ENCODE data around the gene PRKD3. TPM values are rescaled to one million over a fixed set of nuclear protein-coding genes. Genes with fewer than 3 reads are reported as not detected.

The PRKD3 gene
- total RNA-seq, 1 experiment from 2014 or later: 20.8 TPM

GRCh38 chr2:37350034-37350433 is 25.4 kb upstream of the PRKD3 start:
- no peaks in the 10 kb centered on the region for H3K9me3 ChIP-seq (ENCODE audit: low read length)
- H3K79me2 ChIP-seq (ENCODE audit: low read length): no peaks in the 10 kb centered on the region
- H3K4me2 ChIP-seq (ENCODE audit: low read depth, low read length, poor library complexity, severe bottlenecking): no peak overlapping the region
- H3K9ac ChIP-seq (ENCODE audit: low read length): no peak overlapping the region
- H4K20me1 ChIP-seq (ENCODE audit: insufficient read depth, low read depth, low read length): no peaks in the 10 kb centered on the region
- no peaks in the 10 kb centered on the region for H3K27me3 ChIP-seq (ENCODE audit: low read length)
- H3K9me2 ChIP-seq (replicated peaks; ENCODE audit: insufficient read depth, low read length): no peaks in the 10 kb centered on the region
- H3K36me3 ChIP-seq (ENCODE audit: insufficient read depth, low read length): no peaks in the 10 kb centered on the region
- no peak overlapping the region for H3K27ac ChIP-seq (ENCODE audit: low read length)
- no peak overlapping the region for H2AFZ ChIP-seq (ENCODE audit: low read length)
- peaks cover 16% of the 10 kb centered on the region for H3K4me1 ChIP-seq (ENCODE audit: low read length)
- H3K4me3 ChIP-seq (ENCODE audit: low read length): no peak overlapping the region
- DNase-seq: no peak

DNA sequence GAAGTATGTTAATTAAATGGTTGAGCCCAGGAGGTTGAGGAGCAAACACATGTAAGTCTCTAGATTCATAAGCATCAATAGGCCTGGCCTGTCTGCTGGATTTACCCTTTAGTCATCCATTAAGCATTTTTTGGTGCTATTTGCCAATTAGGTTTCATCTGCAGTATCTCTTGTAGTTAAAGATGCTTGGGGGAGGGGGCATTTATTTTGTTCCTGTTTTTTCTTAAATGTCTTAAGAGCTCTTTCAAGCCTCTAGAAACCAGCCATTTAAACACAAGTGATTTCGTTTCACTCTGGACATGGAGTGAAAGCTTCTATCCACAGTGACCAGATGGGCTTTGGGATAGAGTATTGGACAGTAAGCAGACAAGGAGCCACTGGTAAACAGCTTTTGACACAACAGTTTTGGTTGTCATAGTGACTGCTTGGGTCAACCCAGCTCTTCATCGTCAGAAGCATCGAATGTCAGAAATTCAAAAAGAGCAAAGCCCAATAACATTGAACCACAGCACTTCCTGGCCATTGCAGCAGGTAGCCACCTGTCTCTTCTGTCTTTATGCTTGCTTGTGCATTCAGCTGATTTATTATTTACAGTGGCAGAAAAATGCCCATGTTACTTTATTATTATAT is 24.7 kb upstream of the PRKD3 start:
- Histone ChIP-seq H3K27ac (ENCODE audit: low read length) (no peak overlapping the region), H3K9me3 (ENCODE audit: low read length) (no peaks in the 10 kb centered on the region), H3K9ac (ENCODE audit: low read length) (no peak overlapping the region), H4K20me1 (ENCODE audit: insufficient read depth, low read depth, low read length) (no peaks in the 10 kb centered on the region), H2AFZ (ENCODE audit: low read length) (no peak overlapping the region), H3K9me2 (replicated peaks; ENCODE audit: insufficient read depth, low read length) (no peaks in the 10 kb centered on the region), H3K4me3 (ENCODE audit: low read length) (no peak overlapping the region), H3K79me2 (ENCODE audit: low read length) (no peaks in the 10 kb centered on the region), H3K36me3 (ENCODE audit: insufficient read depth, low read length) (no peaks in the 10 kb centered on the region), H3K27me3 (ENCODE audit: low read length) (no peaks in the 10 kb centered on the region), H3K4me2 (ENCODE audit: low read depth, low read length, poor library complexity, severe bottlenecking) (no peak overlapping the region), H3K4me1 (ENCODE audit: low read length) (peaks cover 21% of the 10 kb centered on the region)
- no peak for DNase-seq

DNA sequence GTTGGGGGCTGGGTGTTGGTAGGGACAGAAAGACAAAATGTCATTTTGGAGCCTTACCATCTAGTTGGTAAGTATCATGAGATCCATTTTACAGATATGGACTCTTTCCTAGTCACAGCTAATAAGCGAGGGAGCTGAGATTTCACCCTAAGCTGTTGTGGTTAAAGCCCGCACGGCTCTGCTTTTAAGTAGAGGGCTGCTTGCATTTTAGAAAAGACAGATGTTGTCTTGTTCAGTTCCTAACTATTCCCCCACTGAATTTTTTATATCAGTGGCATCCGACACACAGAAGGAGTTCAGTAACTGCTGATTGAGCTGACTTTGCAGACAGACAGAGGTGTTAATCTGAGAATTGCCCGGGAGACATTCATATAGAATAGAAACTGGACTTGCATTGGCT is 23.5 kb upstream of the PRKD3 start:
- DNase-seq: no peak
- no peaks in the 10 kb centered on the region for H3K9me2 ChIP-seq (replicated peaks; ENCODE audit: insufficient read depth, low read length)
- H3K79me2 ChIP-seq (ENCODE audit: low read length): no peaks in the 10 kb centered on the region
- H4K20me1 ChIP-seq (ENCODE audit: insufficient read depth, low read depth, low read length): no peaks in the 10 kb centered on the region
- H3K27ac ChIP-seq (ENCODE audit: low read length): no peak overlapping the region
- H3K4me3 ChIP-seq (ENCODE audit: low read length): no peak overlapping the region
- H3K4me1 ChIP-seq (ENCODE audit: low read length): peaks cover 21% of the 10 kb centered on the region
- no peaks in the 10 kb centered on the region for H3K27me3 ChIP-seq (ENCODE audit: low read length)
- H3K9ac ChIP-seq (ENCODE audit: low read length): no peak overlapping the region
- H2AFZ ChIP-seq (ENCODE audit: low read length): no peak overlapping the region
- no peaks in the 10 kb centered on the region for H3K9me3 ChIP-seq (ENCODE audit: low read length)
- no peak overlapping the region for H3K4me2 ChIP-seq (ENCODE audit: low read depth, low read length, poor library complexity, severe bottlenecking)
- H3K36me3 ChIP-seq (ENCODE audit: insufficient read depth, low read length): no peaks in the 10 kb centered on the region

DNA sequence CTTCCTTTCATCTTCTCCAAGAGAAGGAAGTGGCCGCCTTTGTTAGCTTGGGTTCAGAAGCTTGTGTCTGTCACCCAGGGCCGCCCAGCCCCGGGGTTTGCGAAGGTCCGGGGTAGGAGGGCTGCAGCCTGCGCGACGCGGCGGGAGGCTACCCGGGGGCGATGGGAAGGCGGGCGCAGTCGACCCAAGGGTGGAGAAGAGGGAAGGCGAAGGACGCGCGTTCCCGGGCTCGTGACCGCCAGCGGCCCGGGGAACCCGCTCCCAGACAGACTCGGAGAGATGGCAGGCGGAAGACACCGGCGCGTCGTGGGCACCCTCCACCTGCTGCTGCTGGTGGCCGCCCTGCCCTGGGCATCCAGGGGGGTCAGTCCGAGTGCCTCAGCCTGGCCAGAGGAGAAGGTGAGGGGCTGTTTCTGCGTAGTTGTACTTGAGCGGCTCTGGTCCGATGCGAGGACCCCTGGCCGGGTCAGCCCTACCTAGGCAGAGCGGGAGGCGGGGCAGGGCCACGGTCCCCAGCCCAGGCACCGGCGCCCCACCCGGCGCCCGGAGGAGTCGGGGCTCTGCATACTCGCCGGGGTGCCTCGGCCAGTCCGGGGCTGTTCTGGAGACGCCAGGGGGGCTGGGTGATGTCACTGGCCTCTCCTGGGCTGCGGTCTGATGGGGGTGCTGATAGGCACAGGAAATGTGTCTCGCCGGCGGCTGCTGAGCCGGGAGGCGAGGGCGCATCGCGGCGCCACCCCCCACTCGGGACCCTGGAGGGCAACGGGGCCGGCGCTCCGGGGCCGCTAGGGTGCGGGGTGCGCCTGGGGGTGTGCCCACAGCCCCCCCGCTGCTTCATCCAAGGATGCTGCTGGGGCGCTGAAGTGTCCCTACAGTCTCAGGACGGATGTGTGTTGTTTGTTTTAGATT is 20.1 kb upstream of the PRKD3 start, which contains the start of gene QPCT:
Gene QPCT (plus strand): TSS at position 178 of the 909 bp plus-strand sequence. CDS start 102 bp downstream, at position 280.
- H3K9me3 ChIP-seq (ENCODE audit: low read length): no peaks in the 10 kb centered on the region
- peak within 1 kb of the TSS; percentile 67 for H3K4me3 ChIP-seq (ENCODE audit: low read length)
- H3K4me1 ChIP-seq (ENCODE audit: low read length): peaks cover 13% of the 10 kb centered on the region
- peak within 1 kb of the TSS; percentile 84; the same call in 1 of the 2 replicates for H2AFZ ChIP-seq (ENCODE audit: low read length)
- H3K27ac ChIP-seq (ENCODE audit: low read length): no peak within 1 kb of the TSS
- H3K9ac ChIP-seq (ENCODE audit: low read length): peak within 1 kb of the TSS; percentile 58
- H3K79me2 ChIP-seq (ENCODE audit: low read length): no peaks in the 10 kb centered on the region
- peak within 1 kb of the TSS; percentile 78 for H3K4me2 ChIP-seq (ENCODE audit: low read depth, low read length, poor library complexity, severe bottlenecking)
- H3K9me2 ChIP-seq (replicated peaks; ENCODE audit: insufficient read depth, low read length): no peaks in the 10 kb centered on the region
- H3K36me3 ChIP-seq (ENCODE audit: insufficient read depth, low read length): no peaks in the 10 kb centered on the region
- peak; percentile 46 for DNase-seq
- no peaks in the 10 kb centered on the region for H4K20me1 ChIP-seq (ENCODE audit: insufficient read depth, low read depth, low read length)
- H3K27me3 ChIP-seq (ENCODE audit: low read length): no peaks in the 10 kb centered on the region

DNA sequence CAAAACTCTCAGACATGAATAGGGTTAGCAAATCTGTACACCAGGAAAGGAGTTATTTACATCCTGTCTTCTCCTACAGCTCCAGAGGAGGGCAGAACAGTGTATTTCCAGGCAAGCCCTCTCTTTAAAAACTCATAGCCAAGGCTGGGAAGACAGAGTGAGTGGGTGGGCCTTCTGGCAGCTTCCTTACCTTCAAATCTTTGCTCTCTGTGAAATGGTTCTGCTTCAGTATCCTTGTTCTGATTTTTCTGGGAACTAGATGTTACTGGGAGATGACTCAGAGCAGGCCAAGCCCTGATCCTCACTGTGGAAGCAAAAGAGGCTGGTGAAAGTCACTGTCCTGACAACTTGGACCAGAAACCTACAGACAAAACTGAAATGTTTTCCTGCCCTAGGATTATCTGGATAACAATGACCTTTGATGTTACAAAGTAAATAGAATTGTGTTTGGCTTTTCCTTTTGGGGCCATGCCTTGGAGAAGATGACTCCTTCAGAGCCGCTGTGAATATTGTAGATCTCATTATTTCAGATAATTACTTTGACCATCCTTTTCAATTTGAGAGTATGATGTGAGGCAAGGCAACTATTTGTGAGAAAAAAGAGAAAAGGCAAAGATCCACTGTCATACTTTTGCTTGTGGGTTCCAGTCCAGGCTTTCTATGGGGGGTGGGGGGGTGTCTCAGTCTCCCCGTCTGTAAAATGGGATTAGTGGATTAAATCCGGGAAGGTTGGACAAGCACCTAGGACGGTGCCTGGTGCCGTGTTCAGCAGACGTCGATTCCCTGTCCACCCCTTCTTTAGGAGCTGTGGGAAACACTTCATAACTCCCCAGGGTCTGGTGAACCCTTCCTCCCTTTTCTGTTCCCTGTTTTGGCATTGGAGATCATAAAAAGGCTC is 19.2 kb upstream of the PRKD3 start:
- Histone ChIP-seq H3K4me3 (ENCODE audit: low read length) (no peak overlapping the region; the same call in 1 of the 2 replicates), H3K27me3 (ENCODE audit: low read length) (no peaks in the 10 kb centered on the region), H4K20me1 (ENCODE audit: insufficient read depth, low read depth, low read length) (no peaks in the 10 kb centered on the region), H3K9me2 (replicated peaks; ENCODE audit: insufficient read depth, low read length) (no peaks in the 10 kb centered on the region), H3K79me2 (ENCODE audit: low read length) (no peaks in the 10 kb centered on the region), H2AFZ (ENCODE audit: low read length) (no peak overlapping the region), H3K4me1 (ENCODE audit: low read length) (peaks cover 10% of the 10 kb centered on the region), H3K4me2 (ENCODE audit: low read depth, low read length, poor library complexity, severe bottlenecking) (peak overlapping the region; percentile 78), H3K27ac (ENCODE audit: low read length) (no peak overlapping the region), H3K9me3 (ENCODE audit: low read length) (no peaks in the 10 kb centered on the region), H3K9ac (ENCODE audit: low read length) (no peak overlapping the region), H3K36me3 (ENCODE audit: insufficient read depth, low read length) (no peaks in the 10 kb centered on the region)
- DNase-seq: no peak

GRCh38 chr2:37342591-37343220 is 18.1 kb upstream of the PRKD3 start:
- H3K9me2 ChIP-seq (replicated peaks; ENCODE audit: insufficient read depth, low read length): no peaks in the 10 kb centered on the region
- H3K36me3 ChIP-seq (ENCODE audit: insufficient read depth, low read length): no peaks in the 10 kb centered on the region
- no peak overlapping the region for H2AFZ ChIP-seq (ENCODE audit: low read length)
- H3K79me2 ChIP-seq (ENCODE audit: low read length): no peaks in the 10 kb centered on the region
- no peaks in the 10 kb centered on the region for H3K27me3 ChIP-seq (ENCODE audit: low read length)
- no peaks in the 10 kb centered on the region for H3K9me3 ChIP-seq (ENCODE audit: low read length)
- no peak overlapping the region for H3K4me3 ChIP-seq (ENCODE audit: low read length)
- no peaks in the 10 kb centered on the region for H4K20me1 ChIP-seq (ENCODE audit: insufficient read depth, low read depth, low read length)
- H3K9ac ChIP-seq (ENCODE audit: low read length): no peak overlapping the region
- H3K4me1 ChIP-seq (ENCODE audit: low read length): peaks cover 10% of the 10 kb centered on the region
- H3K27ac ChIP-seq (ENCODE audit: low read length): no peak overlapping the region
- no peak overlapping the region for H3K4me2 ChIP-seq (ENCODE audit: low read depth, low read length, poor library complexity, severe bottlenecking)
- no peak for DNase-seq

GRCh38 chr2:37340637-37341036 is 16.0 kb upstream of the PRKD3 start:
- Histone ChIP-seq H3K9ac (ENCODE audit: low read length) (no peak overlapping the region), H3K4me2 (ENCODE audit: low read depth, low read length, poor library complexity, severe bottlenecking) (no peak overlapping the region), H3K79me2 (ENCODE audit: low read length) (no peaks in the 10 kb centered on the region), H3K36me3 (ENCODE audit: insufficient read depth, low read length) (no peaks in the 10 kb centered on the region), H3K27me3 (ENCODE audit: low read length) (no peaks in the 10 kb centered on the region), H3K9me3 (ENCODE audit: low read length) (no peaks in the 10 kb centered on the region), H3K4me3 (ENCODE audit: low read length) (no peak overlapping the region), H4K20me1 (ENCODE audit: insufficient read depth, low read depth, low read length) (no peaks in the 10 kb centered on the region), H3K4me1 (ENCODE audit: low read length) (peaks cover 21% of the 10 kb centered on the region), H2AFZ (ENCODE audit: low read length) (no peak overlapping the region), H3K9me2 (replicated peaks; ENCODE audit: insufficient read depth, low read length) (no peaks in the 10 kb centered on the region), H3K27ac (ENCODE audit: low read length) (no peak overlapping the region)
- DNase-seq: no peak

Data from Karpas-422 (cell line).